MV-4-11 (cell line): ENCODE results near the gene SLC6A7.
A peak's percentile ranks its signal among the peaks of the same experiment; 100 is the strongest.

ENCODE experiments used
- DNase-seq: peaks from one replicate; lab custom pipeline; 2025; lab: John Stamatoyannopoulos, UW

The SLC6A7 gene

DNA sequence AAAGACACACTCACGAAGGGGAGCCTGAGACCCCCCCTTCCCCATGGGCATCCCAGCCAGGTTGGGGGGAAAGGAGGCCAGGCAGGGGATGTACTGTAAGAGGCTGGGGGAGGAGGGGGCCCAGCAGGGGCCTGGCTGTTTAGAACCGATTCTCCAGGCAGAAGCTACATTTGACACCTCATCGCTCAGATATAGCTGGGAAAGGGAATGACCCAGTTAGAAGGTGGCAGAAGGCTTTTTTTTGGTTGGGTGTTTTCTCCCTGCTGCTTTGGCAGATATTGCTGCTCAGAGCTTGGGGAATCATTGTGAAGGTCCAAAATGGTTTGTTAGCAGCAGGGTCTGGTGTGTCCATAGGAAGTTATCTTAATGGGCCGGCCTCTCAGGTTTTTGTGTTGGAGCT is 17.3 kb upstream of the SLC6A7 start:
- no peak for DNase-seq

DNA sequence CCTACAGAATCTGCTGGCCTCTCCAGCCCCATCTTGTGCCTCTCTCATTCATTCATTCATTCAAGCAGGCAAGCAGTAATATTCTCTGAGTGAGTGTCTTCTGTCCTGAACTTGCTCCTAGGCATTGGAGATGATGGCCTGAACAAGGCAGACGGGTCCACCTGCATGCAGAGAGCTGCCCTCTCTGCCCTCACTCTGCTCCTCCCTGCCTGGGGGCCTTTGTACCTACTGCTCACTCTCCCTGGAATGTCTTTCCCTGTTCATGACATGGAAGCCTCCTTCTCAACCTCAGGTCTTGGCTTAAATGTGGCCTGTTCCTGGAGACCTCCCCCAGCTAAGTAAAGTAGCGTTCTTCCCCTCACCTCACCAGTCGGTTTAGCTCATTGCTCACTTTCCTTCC is 16.7 kb upstream of the SLC6A7 start:
- DNase-seq = no peak

- no peak for DNase-seq
These were observed 15.6 kb upstream of the SLC6A7 start for GRCh38 chr5:150174285-150174684.

- no peak for DNase-seq
These were observed 14.8 kb upstream of the SLC6A7 start for GRCh38 chr5:150175076-150175475.

GRCh38 chr5:150175536-150175935 is 14.3 kb upstream of the SLC6A7 start:
- peak; percentile 6 for DNase-seq

DNA sequence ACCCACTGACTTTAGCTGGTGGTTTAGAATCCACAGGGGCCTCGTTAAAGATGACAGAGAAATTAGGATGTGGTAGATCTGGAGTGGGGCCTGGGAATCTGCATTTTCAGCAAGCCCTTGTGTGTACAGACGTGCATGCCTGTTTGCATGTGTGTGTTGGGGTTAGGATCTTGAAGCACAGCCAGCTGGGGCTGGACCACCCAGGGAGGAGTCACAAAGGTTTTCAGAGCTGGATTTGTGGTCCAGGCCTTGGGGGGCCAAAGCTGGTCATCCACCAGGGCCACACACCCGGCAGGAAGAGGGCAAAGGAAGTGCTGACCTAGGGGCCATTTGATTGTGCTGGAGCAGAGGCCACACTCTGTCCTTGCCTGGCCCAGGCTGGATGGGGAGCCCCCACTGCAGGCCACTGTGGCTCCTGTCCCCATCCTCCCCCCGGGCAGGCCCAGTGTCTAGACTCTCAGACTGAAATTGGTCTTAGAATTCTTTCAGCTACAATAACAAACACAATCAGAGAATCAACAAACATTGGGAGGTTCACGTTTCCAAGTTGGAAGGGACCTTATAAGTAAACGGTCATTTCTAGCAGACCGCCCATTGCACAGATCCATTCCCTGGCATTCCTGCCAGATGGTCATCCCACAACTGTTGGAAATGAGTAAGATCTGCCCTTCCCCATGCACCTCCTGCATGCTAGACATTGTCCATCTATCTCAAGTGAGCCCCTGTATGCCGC is 13.0 kb upstream of the SLC6A7 start:
- DNase-seq = no peak

- DNase-seq = no peak
These were observed 12.1 kb upstream of the SLC6A7 start for GRCh38 chr5:150177721-150178120.

- DNase-seq = no peak
These were observed 11.6 kb upstream of the SLC6A7 start for GRCh38 chr5:150178262-150178661.

DNA sequence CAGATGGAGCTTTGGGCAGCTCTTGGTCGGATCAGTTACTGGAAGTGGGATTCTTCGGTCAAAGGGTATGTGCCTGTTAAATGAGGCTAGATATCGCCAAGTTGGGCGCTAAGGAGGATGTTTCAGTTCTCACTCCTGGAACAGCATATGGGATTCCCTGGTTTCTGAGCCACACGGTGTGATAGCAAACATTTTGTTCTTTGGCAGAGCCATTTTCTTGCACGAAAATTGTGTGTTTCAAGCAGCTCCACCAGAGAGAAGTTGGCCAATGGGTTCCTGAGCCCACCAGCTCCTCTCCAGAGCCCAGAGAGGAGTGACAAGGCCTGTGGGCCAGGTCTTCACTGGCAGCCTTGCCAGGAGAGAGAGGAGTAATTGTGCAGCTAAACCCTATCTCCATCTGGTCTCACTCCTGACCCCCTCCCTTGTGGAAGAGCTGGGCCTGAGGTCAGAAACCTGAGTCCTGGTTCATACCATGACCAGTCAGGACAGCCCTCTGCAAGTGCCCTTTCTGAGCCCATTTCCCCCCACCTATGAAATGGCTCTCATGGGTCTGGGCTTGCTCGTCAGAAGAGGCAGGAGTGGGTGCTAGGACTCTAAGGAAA is 10.7 kb upstream of the SLC6A7 start:
- DNase-seq = no peak

DNA sequence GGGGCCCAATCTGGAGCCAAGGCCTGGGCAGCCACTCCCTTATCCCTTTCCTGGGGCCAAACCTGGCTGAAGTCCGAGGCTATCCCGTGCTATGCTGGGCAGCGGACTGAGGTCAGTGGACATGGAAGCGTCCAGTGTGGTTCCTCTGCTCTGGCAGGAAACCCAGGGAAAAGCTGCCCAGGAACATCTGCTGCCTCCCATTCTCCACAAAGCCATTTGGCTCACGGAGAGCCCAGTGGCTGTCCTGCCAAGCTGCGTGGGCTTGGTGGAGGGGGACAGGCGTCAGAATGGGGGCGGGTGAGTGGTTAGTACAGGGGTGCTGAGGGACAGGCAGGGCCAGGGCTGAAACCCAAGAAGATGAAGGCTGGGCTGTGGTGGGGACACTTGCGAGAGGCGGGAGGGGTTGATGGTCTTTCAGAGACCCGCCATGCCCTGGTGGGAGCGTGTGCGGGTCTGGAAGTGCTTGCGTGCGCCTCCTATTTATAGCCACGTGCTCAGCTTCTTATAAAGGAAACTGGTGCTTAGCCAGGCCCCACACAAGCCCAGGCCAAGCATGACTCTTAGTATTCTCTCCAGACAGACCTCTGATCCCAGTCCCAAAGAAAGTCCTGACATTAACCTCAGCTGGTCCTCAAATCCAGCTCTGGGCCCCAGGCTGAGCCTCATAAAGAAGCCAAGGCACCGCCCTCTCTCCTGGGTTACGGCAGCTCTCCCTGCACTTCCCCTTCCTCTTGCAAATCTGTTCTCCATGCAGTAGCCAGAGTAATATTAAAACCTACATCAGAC is 9.4 kb upstream of the SLC6A7 start:
- peak; percentile 54 for DNase-seq

- no peak for DNase-seq
These were observed 8.8 kb upstream of the SLC6A7 start for GRCh38 chr5:150181027-150181426.

DNA sequence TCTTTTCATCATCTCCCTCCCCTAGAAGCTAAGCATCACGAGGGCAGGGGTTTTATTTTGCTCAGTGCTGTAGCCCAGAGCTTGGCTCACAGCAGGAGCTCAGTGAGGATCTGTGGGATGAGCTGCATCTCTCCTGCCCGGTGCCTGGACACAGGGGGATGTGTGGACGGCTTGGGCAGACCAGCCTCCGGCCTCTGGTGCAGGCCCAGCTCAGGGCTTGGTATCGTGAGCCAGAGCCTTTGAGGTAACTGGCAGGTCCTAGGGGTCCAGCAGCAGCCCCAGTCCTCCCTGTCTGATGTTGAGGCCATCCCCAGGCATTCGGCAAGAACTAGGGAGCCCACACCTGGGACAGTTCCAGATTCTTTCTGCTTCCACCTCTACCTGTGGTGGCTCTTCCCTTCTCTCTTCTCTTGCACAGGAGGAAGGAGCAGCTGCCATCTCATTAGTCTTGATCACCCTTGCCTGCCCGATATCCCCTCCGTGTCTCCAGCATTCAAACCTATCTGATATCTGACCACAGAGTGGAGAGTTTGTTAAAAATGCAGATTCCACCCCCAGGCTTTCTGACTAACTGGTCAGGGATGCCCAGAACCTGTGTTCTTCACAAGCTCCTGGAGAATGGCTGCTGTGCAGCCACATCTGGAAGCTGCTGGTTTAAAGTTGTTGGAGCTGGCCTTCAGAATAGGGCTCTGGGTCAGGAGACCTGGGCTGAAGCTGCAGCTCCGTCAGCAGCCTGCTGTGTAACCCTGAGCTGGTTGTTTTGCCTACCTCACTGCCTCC is 7.9 kb upstream of the SLC6A7 start:
- no peak for DNase-seq

GRCh38 chr5:150182774-150183173 is 7.1 kb upstream of the SLC6A7 start:
- DNase-seq = no peak

- no peak for DNase-seq
These were observed 6.4 kb upstream of the SLC6A7 start for GRCh38 chr5:150183436-150183835.

GRCh38 chr5:150184006-150184405 is 5.9 kb upstream of the SLC6A7 start:
- DNase-seq = no peak

DNA sequence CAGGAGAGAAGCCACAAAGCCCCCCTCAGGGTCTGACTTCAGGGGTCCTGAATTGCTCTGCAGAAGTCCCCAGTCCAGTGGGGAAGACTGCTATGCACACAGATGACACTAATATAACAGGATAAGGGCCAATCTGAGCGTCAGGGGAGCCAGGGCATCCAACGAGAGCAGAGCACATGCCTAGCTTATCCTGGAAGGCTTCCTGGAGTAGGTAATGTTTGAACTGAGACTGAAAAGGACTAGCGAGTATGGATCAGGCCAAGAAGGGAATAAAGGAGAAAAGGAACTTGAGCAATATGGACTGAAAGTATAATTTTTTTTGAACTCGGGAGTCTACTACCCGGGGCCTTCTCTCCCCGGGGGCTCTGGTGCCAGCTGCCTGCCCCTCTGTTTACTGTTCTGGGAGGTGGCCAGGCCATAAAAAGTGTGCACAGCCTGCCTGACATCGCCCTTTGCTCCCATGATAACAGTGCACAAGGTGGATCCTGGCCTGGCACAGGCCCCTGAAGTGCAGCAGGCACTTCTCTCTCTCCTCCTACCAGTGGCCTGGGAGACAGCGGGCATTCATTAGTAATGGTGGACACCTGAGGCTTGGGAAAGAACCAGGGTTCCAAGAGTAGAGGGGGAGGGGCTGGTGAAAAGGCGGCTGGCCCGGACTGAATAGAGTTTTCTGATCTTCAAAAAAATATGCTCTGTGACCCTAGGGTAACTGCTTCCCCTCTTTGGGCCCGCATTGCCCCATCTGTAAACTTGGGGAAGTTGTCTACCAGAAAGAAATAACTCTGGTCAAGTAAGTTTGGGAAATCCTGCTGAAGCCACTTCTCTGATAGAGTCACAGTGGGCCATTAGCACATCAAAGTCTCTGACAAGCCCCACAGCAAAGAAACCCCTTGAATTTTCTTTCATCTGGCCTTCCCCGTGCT is 4.6 kb upstream of the SLC6A7 start:
- DNase-seq = peak; percentile 81

DNA sequence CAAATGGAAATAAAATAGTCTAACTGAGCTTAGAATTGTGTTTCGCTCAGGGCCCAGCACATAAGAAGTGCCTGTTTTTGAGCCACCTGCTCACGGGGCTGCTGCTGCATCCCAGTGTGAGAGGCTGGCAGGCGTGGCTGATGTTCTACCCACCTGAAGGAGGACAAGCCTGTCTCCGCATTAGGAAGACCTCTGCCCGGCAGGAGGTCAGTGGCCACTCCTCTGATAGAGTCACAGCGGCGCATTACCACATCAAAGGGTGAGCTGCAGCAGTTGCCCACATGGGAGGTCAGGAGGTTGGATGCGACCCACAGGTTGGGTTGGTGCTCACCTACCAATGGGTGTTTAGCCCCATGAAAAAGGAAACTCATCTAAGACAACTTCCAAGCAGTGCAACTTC is 3.7 kb upstream of the SLC6A7 start:
- DNase-seq = no peak

DNA sequence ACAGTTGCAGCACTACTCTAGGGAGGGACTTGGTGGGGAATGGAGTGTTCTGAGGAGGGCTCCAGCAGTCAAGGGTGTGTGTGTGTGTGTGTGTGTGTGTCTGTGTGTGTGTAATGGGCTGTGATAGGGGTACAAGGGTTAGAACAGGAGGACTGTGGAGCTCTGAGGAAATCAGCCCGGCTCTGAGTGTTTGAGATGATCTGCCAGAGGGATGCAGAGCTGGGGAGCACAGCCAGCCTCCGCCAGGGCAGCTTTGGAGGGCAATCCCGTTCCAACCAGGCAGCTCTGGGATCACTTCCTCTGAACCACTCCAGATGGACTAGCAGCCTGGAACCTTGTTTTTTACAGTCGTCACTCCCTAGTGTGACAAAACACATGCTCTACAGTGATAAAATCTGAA is 3.0 kb upstream of the SLC6A7 start:
- no peak for DNase-seq

DNA sequence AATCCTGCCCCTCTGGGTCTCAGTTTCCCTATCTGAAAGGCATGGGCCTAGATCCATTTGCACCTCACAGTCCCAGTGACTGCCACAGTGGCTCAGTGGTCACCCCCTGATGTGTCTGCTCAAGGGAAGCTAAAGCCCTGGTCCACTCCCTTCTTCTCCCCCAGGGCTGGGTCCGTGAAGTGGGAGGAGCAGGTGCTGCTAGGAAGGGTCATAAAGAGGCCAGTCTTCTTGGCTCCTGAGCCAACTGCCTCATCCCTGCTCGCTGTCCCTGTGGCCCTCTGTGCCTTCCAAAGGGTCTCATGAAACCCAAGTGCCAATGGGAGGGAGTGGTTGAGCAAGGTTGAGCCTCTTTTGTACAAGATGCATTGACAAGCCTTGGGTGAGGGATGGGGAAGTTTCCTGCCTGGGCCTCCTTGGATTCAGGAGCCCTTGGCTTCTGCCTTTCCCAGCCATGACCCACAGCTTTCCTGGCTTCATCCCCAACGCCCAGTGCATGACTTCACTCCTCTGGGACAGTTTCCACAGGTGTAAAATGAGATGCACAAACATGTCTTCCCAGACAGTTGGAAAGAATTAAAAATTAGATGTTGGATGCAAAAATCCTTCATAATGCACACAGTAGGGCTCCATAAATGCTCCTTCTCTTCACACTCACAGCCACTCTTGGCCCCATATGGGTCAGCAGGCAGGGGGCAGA is 1.6 kb upstream of the SLC6A7 start:
- no peak for DNase-seq

GRCh38 chr5:150189326-150189725 is 536 bp upstream of the SLC6A7 start:
- DNase-seq = no peak

GRCh38 chr5:150190503-150190979 is 679 bp downstream of the SLC6A7 start:
- DNase-seq = no peak
